ENCODE data around the gene IRF9. TPM values are rescaled to one million over a fixed set of nuclear protein-coding genes. Genes with fewer than 3 reads are reported as not detected.

Gene IRF9
- total and polyA plus RNA-seq, 2 donors from 2014 or later = 88.9 to 141 TPM

DNA sequence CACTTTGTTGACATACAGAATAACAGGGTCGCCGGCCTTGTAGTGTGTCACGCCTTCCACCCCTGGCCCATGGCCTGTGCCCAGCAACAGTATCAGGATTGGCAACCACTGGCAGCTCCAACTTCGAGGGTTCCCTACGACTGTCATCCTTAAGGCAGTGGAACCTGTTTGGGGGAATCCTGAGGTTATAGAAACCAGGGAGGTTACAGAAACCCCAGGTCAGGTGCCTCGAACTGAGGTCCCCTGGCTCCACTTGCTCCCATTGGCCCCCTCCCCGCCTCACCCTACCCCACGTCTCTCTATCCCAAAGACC, 33.8 kb downstream of the IRF9 start:
- peak overlapping the region; percentile 74 to 88 (median 78) for H3K4me3 ChIP-seq (ENCODE audit: low read length in 3 of 3)
- H3K27ac ChIP-seq (ENCODE audit: low read depth in 2 of 2, low read length in 2 of 2) = peak overlapping the region; percentile 94 to 99
- TF ChIP-seq, protein P1, sequence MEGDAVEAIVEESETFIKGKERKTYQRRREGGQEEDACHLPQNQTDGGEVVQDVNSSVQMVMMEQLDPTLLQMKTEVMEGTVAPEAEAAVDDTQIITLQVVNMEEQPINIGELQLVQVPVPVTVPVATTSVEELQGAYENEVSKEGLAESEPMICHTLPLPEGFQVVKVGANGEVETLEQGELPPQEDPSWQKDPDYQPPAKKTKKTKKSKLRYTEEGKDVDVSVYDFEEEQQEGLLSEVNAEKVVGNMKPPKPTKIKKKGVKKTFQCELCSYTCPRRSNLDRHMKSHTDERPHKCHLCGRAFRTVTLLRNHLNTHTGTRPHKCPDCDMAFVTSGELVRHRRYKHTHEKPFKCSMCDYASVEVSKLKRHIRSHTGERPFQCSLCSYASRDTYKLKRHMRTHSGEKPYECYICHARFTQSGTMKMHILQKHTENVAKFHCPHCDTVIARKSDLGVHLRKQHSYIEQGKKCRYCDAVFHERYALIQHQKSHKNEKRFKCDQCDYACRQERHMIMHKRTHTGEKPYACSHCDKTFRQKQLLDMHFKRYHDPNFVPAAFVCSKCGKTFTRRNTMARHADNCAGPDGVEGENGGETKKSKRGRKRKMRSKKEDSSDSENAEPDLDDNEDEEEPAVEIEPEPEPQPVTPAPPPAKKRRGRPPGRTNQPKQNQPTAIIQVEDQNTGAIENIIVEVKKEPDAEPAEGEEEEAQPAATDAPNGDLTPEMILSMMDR (IDR thresholded peaks at IDR 0.05; ENCODE audit: borderline replicate concordance, extremely low read depth, insufficient read depth) = no peak
- FAIRE-seq = no peak
- H3K27me3 ChIP-seq (ENCODE audit: control insufficient read depth, insufficient read depth, low read length) = no peaks in the 10 kb centered on the region
- H3K4me1 ChIP-seq (ENCODE audit: control insufficient read depth in 2 of 3, insufficient read depth in 2 of 3, low read depth in 1 of 3, low read length in 3 of 3) = peaks cover 0 to 13% (median 11%) of the 10 kb centered on the region in 3 donors
- H3K9me3 ChIP-seq (ENCODE audit: control insufficient read depth in 2 of 3, insufficient read depth in 1 of 3, low read length in 3 of 3) = no peaks in the 10 kb centered on the region
- H3K9ac ChIP-seq (ENCODE audit: low read length in 3 of 3) = peak overlapping the region; percentile 17 to 98 (median 95)
- intact Hi-C loops (cut with DNase I) = no loop called here
- peaks cover 0 to 21% (median 10%) of the 10 kb centered on the region in 3 donors for H3K36me3 ChIP-seq (ENCODE audit: control insufficient read depth in 2 of 3, insufficient read depth in 3 of 3, low read length in 3 of 3)
- no peak for DNase-seq

DNA sequence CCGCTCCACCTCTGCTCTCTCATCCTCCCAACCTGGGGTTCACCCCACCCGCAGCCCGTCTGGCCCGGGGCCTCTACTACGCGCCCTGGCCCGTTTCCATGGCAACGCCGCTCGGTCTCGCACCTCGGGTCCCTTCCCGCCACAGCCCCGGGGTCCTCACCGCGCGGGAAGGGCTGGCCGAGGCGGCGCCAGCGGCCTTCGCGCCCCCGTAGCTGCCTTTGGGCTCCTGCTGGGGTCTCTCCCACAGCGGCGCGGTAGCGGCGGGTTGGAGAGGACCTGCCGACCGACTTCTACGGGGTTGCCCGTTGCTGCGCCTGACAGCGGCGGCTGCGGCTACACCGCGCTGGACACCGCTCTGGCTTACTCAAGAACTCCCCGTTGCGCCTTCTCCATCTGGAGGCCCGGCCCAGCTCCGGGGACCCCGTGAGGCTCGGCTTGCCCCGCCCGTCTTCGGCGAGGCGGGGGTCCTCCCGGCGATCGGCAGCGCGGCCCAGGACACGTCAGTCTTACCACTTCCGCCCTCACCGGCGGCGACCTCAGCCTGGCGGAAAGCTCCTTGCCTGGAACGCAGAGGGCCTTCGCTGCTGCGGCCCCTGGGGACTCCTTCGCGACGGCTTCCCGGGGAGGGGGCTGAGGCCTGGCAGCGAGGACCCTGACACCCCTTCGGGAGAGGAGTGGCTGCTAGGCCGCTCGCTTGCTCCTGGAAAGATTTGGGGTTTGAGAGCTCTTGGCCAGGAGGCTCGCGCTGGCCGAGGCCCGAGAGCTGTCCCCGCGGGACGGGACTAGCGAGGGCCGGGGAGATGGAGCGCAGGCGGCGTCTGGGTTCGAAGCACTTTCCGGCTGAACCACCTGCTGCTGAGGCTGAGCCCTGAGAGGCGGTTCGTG, 34.4 kb downstream of the IRF9 start, which contains the start of gene TM9SF1:
TSS of gene TM9SF1 (minus strand) at position 256 of the 885 bp plus-strand sequence. CDS start 422 bp downstream, outside the sequence.
- no peak for FAIRE-seq
- H3K27ac ChIP-seq (ENCODE audit: low read depth in 2 of 2, low read length in 2 of 2) = peak within 1 kb of the TSS; percentile 94 to 99
- peak within 1 kb of the TSS; percentile 74 to 88 (median 78) for H3K4me3 ChIP-seq (ENCODE audit: low read length in 3 of 3)
- DNase-seq = peak; percentile 91 to 96 (median 93)
- no peaks in the 10 kb centered on the region for H3K27me3 ChIP-seq (ENCODE audit: control insufficient read depth, insufficient read depth, low read length)
- TF ChIP-seq, protein P1 (IDR thresholded peaks at IDR 0.05; ENCODE audit: borderline replicate concordance, extremely low read depth, insufficient read depth) = no peak
- H3K36me3 ChIP-seq (ENCODE audit: control insufficient read depth in 2 of 3, insufficient read depth in 3 of 3, low read length in 3 of 3) = peaks cover 0 to 21% (median 10%) of the 10 kb centered on the region in 3 donors
- H3K9me3 ChIP-seq (ENCODE audit: control insufficient read depth in 2 of 3, insufficient read depth in 1 of 3, low read length in 3 of 3) = no peaks in the 10 kb centered on the region
- peaks cover 0 to 13% (median 11%) of the 10 kb centered on the region in 3 donors for H3K4me1 ChIP-seq (ENCODE audit: control insufficient read depth in 2 of 3, insufficient read depth in 2 of 3, low read depth in 1 of 3, low read length in 3 of 3)
- peak within 1 kb of the TSS; percentile 79 to 98 (median 95) for H3K9ac ChIP-seq (ENCODE audit: low read length in 3 of 3)
- intact Hi-C loops (cut with DNase I) = no loop called here

DNA sequence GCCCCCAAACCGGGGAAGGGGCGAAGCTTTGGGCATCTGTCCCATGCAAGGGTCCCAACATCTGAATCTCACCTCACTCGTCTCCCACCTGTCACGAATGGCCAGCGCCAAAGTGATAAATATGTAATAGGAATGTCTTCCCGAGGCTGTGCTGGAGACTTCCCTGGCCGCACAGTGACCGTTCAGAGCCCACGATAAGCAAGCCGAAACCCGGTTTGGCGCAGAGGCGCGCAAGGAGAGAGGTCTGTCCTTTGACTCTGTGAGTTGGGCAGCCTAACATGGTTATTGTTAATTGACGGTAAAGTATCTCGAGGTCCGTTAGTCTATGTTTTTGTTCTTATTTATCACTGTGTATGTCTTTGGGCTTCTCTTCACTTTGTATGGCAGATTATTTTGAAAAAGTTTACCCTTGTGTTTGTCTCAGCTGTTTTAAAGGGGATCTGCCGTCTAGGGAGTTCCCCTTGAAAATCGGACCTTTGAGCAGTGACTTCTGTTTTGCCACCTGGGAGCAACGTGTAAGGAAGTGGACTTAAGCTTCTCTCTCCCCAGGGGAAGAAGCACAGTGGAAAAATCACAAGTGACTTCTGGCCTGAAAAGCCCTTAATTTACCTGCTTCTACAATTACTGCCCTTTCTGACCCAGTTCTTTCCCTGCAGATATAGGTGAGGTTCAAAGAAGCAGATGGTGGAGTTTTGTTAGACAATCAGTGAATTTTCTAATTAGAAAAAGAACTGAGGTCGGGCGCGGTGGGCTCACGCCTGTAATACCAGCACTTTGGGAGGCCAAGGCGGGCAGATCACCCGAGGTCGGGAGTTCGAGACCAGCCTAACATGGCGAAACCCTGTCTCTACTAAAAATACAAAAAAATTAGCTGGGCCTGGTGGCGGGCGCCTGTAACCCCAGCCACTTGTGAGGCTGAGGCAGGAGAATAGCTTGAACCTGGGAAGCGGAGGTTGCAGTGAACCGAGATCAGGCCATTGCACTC, 35.3 kb downstream of the IRF9 start:
- H3K4me3 ChIP-seq (ENCODE audit: low read length in 3 of 3) = peak overlapping the region; percentile 74 to 88 (median 78)
- no peaks in the 10 kb centered on the region for H3K27me3 ChIP-seq (ENCODE audit: control insufficient read depth, insufficient read depth, low read length)
- TF ChIP-seq, protein P1 (IDR thresholded peaks at IDR 0.05; ENCODE audit: borderline replicate concordance, extremely low read depth, insufficient read depth) = no peak
- peak overlapping the region; percentile 79 to 98 (median 95) for H3K9ac ChIP-seq (ENCODE audit: low read length in 3 of 3)
- DNase-seq (peak in 3 of 5 donors; percentile 16 to 64 (median 55)), FAIRE-seq (no peak)
- intact Hi-C loops (cut with DNase I) = no loop called here
- H3K36me3 ChIP-seq (ENCODE audit: control insufficient read depth in 2 of 3, insufficient read depth in 3 of 3, low read length in 3 of 3) = peaks cover 0 to 17% (median 10%) of the 10 kb centered on the region in 3 donors
- H3K27ac ChIP-seq (ENCODE audit: low read depth in 2 of 2, low read length in 2 of 2) = peak overlapping the region; percentile 94 to 99
- H3K9me3 ChIP-seq (ENCODE audit: control insufficient read depth in 2 of 3, insufficient read depth in 1 of 3, low read length in 3 of 3) = no peaks in the 10 kb centered on the region
- H3K4me1 ChIP-seq (ENCODE audit: control insufficient read depth in 2 of 3, insufficient read depth in 2 of 3, low read depth in 1 of 3, low read length in 3 of 3) = peaks cover 0 to 13% (median 11%) of the 10 kb centered on the region in 3 donors
